Mesendoderm (in vitro differentiated cells): Measurements from ENCODE around the gene UPB1.
"Not testable (repeated sequence)": the region's sequence is repeated elsewhere in the genome, so short reads cannot be mapped to it uniquely, and the experiment has no call there.

Experiments
- DNase-seq: peaks from one replicate; pipeline ENCODE4 v3.0.0; 2013
- H2AK5ac ChIP-seq: 2 replicates; pipeline ENCODE4 v1.6.1; 2013; ENCODE audit warnings: low read length, inconsistent platforms
- H2BK120ac ChIP-seq: 2 replicates; pipeline ENCODE4 v1.6.1; 2013; ENCODE audit warnings: low read depth, mild to moderate bottlenecking, low read length, moderate library complexity, mixed read lengths
- H2BK15ac ChIP-seq: replicated peaks from 2 replicates; pipeline ENCODE4 v1.6.1; 2013; ENCODE audit warnings: low read depth, mild to moderate bottlenecking, moderate library complexity
- H2BK5ac ChIP-seq: 2 replicates; pipeline ENCODE4 v1.6.1; 2013; ENCODE audit warnings: low read length, inconsistent platforms
- H3K18ac ChIP-seq: 2 replicates; pipeline ENCODE4 v1.6.1; 2013; ENCODE audit warnings: mild to moderate bottlenecking, low read length, mixed read lengths
- H3K23ac ChIP-seq: one replicate; pipeline ENCODE4 v1.6.1; 2013; ENCODE audit warnings: low read length
- H3K27ac ChIP-seq: 2 replicates; pipeline ENCODE4 v1.5.1; 2013; ENCODE audit warnings: low read depth, mild to moderate bottlenecking, inconsistent platforms, low read length, moderate library complexity
- H3K27me3 ChIP-seq: 2 replicates; pipeline ENCODE4 v1.6.1; 2013; ENCODE audit warnings: low read length, control low read depth, mild to moderate bottlenecking, inconsistent platforms; ENCODE audit not compliant: insufficient read depth, poor library complexity
- H3K36me3 ChIP-seq: 2 replicates; pipeline ENCODE4 v1.6.1; 2013; ENCODE audit warnings: low read length, inconsistent platforms; ENCODE audit not compliant: control insufficient read depth, insufficient read depth
- H3K4ac ChIP-seq: one replicate; pipeline ENCODE4 v1.6.1; 2013; ENCODE audit warnings: low read depth, mild to moderate bottlenecking, low read length, moderate library complexity
- H3K4me1 ChIP-seq: 2 replicates; pipeline ENCODE4 v1.6.1; 2013; ENCODE audit warnings: low read depth, low read length, inconsistent platforms; ENCODE audit not compliant: control insufficient read depth
- H3K4me2 ChIP-seq: 2 replicates; pipeline ENCODE4 v1.6.1; 2013; ENCODE audit warnings: low read length
- H3K4me3 ChIP-seq: 2 replicates; pipeline ENCODE4 v1.5.1; 2013; ENCODE audit warnings: mild to moderate bottlenecking, low read length
- H3K56ac ChIP-seq: one replicate; pipeline ENCODE4 v1.6.1; 2013; ENCODE audit warnings: low read length
- H3K79me1 ChIP-seq: 2 replicates; pipeline ENCODE4 v1.6.1; 2013; ENCODE audit warnings: low read length, inconsistent platforms
- H3K79me2 ChIP-seq: 2 replicates; pipeline ENCODE4 v1.6.1; 2013; ENCODE audit warnings: mild to moderate bottlenecking, low read length; ENCODE audit not compliant: control insufficient read depth, insufficient read depth
- H3K9ac ChIP-seq: 2 replicates; pipeline ENCODE4 v1.6.1; 2013; ENCODE audit warnings: low read length, inconsistent platforms
- H4K5ac ChIP-seq: one replicate; pipeline ENCODE4 v1.6.1; 2013; ENCODE audit warnings: low read length
- H4K8ac ChIP-seq: one replicate; pipeline ENCODE4 v1.6.1; 2013; ENCODE audit warnings: low read depth, mild to moderate bottlenecking, control low read depth, low read length, moderate library complexity
- WGBS: extraction: QIAGEN DNeasy Blood & Tissue Kit; methylation state at CpG from one replicate; pipeline ENCODE4 v1.1.7; 2013; ENCODE audit warnings: low lambda C conversion rate, missing lambda C conversion rate; ENCODE audit not compliant: insufficient coverage; ENCODE audit errors: extremely low coverage; 5-methylcytosine and 5-hydroxymethylcytosine counted together

Gene UPB1

DNA sequence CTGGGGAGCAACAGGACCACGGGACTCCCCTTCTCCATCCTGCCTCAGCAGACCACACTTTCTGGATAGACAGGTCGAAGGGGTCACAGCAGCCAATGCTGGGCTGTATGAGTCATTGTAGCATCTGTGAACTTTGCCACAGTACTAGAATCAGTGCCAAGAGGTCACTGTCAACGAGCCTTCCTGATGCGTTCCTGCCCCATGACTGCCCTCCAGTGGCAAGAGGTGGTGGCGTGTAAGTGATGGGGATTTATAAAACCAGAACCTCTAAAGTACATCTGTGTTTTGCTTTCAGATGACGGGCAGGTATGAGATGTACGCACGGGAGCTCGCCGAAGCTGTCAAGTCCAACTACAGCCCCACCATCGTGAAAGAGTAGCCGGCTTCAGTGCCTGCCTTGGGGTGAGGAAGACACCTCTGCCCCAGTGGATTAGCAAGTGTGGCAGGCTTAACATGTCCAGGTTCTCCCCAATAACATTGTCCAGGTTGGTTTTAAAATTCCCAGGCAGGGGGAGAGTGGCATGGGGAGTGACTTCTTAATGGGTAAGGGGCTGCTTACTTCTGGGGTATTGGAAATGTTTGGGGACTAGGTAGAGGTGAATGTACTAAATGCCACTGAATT lies 30.4 kb downstream of the UPB1 start:
- Histone ChIP-seq H3K4me1 (peaks cover 2% of the 10 kb centered on the region), H3K23ac (no peak overlapping the region), H3K79me1 (no peaks in the 10 kb centered on the region), H3K36me3 (no peaks in the 10 kb centered on the region), H4K5ac (no peak overlapping the region), H3K4ac (no peak overlapping the region), H2BK120ac (no peak overlapping the region), H3K27me3 (no peaks in the 10 kb centered on the region), H3K79me2 (no peaks in the 10 kb centered on the region), H2BK5ac (no peak overlapping the region), H3K27ac (no peak overlapping the region), H2BK15ac (no peak overlapping the region), H4K8ac (no peak overlapping the region), H3K9ac (no peak overlapping the region), H2AK5ac (no peak overlapping the region), H3K18ac (no peak overlapping the region), H3K4me2 (no peak overlapping the region), H3K56ac (no peak overlapping the region), H3K4me3 (no peak overlapping the region)
- no CpG with 5 or more reads among the region's 12 CpGs for WGBS
- DNase-seq: peak; percentile 90

DNA sequence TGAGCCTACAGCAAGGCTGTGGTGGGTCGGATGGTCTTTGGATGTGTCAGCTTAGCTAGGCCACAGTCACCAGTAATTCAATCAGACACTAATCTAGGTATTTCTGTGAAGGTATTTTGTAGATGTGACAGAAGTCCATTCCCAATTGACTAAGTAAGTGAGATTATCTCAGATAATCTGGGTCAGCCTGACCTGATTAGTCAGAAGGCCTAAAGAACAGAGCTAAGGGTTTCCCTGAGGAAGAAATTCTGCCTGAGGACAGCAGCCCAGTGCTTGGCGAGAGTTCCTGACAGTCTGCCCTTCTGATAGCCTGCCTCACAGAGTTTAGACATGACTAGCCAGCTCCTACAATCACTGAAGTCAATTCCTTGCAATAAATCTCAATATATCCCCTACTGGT lies 31.1 kb downstream of the UPB1 start:
- no peak for DNase-seq
- Histone ChIP-seq H2BK5ac (no peak overlapping the region), H3K18ac (no peak overlapping the region), H2BK120ac (no peak overlapping the region), H3K79me1 (no peaks in the 10 kb centered on the region), H3K56ac (no peak overlapping the region), H3K36me3 (no peaks in the 10 kb centered on the region), H3K9ac (no peak overlapping the region), H3K4me1 (peaks cover 2% of the 10 kb centered on the region), H3K4ac (no peak overlapping the region), H3K79me2 (no peaks in the 10 kb centered on the region), H3K4me2 (no peak overlapping the region), H3K23ac (no peak overlapping the region), H4K8ac (no peak overlapping the region), H3K27ac (no peak overlapping the region), H3K27me3 (no peaks in the 10 kb centered on the region), H3K4me3 (no peak overlapping the region), H2BK15ac (no peak overlapping the region), H4K5ac (no peak overlapping the region), H2AK5ac (no peak overlapping the region)
- no CpG with 5 or more reads among the region's 2 CpGs for WGBS

DNA sequence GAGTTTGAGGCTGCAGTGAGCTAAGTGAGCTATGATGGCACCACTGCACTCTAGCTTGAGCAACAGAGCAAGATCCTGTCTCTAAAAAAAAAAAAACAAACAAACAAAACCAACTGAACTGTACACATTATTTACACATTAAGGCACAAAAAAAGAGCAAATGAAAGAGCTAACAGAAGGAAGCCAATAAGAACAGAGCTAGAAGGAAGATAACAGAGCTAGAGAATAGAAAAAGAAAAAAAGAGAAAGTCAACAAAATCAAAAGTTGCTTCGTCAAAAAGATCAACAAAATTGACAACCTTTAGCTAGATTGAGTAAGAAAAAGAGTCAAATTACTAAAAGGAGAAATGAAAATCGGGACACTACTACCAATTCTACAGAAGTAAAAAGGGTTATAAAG lies 34.8 kb downstream of the UPB1 start:
- Histone ChIP-seq H3K27me3 (no peaks in the 10 kb centered on the region), H3K23ac (no peak overlapping the region), H2BK5ac (no peak overlapping the region), H3K4me3 (no peak overlapping the region), H3K4ac (no peak overlapping the region), H2BK15ac (no peak overlapping the region), H3K79me1 (no peaks in the 10 kb centered on the region), H3K27ac (no peak overlapping the region), H4K8ac (no peak overlapping the region), H2AK5ac (no peak overlapping the region), H2BK120ac (no peak overlapping the region), H3K36me3 (no peaks in the 10 kb centered on the region), H3K4me2 (no peak overlapping the region), H3K56ac (no peak overlapping the region), H3K18ac (no peak overlapping the region), H3K9ac (no peak overlapping the region), H3K4me1 (no peaks in the 10 kb centered on the region), H3K79me2 (no peaks in the 10 kb centered on the region), H4K5ac (no peak overlapping the region)
- DNase-seq: no peak
- no CpG with 5 or more reads among the region's 2 CpGs for WGBS

DNA sequence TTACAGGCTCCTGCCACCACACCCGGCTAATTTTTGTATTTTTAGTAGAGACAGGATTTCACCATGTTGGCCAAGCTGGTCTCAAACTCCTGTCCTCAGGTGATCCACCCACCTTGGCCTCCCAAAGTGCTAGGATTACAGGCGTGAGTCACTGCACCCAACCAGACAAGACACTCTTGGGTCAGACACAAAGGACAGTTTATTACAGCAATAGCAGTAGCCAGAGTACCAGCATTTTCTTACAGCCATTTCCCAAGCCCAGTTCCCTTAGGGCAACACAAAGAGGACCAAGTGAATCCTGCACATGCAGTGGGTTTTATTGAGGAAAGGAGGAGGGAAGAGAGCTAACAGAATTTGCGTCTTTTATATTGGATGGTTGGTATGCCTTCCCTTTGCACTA lies 35.8 kb downstream of the UPB1 start:
- not testable (repeated sequence) for H2AK5ac ChIP-seq, H3K79me1 ChIP-seq, H3K4me1 ChIP-seq, H3K36me3 ChIP-seq, H2BK120ac ChIP-seq, H3K27ac ChIP-seq, H3K79me2 ChIP-seq, H3K9ac ChIP-seq, H3K27me3 ChIP-seq, H3K4me3 ChIP-seq, DNase-seq, H4K5ac ChIP-seq, H3K23ac ChIP-seq, H2BK5ac ChIP-seq, H3K56ac ChIP-seq, H3K4ac ChIP-seq, H3K4me2 ChIP-seq, H3K18ac ChIP-seq, H2BK15ac ChIP-seq, H4K8ac ChIP-seq
- no CpG with 5 or more reads among the region's 3 CpGs for WGBS

DNA sequence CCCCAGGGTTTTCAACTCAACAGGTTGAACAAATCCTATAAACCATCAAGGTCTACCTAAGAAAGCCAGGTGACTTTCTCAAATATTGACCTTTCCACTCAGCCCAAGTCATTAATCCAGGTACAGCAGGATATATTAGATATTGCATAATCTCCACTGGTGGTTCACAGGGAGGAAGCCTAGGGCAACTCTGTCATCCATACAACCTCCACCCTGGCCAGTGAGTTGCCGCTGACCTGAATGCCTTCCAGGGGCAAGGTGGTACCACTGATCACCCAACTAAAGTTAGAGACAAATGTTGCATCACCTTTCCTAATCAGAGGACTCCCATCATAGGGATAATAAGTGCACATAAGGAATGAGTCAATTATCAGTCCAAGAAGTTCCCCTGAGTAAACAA lies 36.9 kb downstream of the UPB1 start:
- H3K36me3 ChIP-seq: no peaks in the 10 kb centered on the region
- no peak overlapping the region for H3K4ac ChIP-seq
- no peaks in the 10 kb centered on the region for H3K4me1 ChIP-seq
- no peaks in the 10 kb centered on the region for H3K79me2 ChIP-seq
- H3K56ac ChIP-seq: no peak overlapping the region
- H2AK5ac ChIP-seq: no peak overlapping the region
- H3K9ac ChIP-seq: no peak overlapping the region
- no peak for DNase-seq
- no peak overlapping the region for H3K23ac ChIP-seq
- no peak overlapping the region for H4K8ac ChIP-seq
- no peak overlapping the region for H2BK5ac ChIP-seq
- H3K4me3 ChIP-seq: no peak overlapping the region
- H3K27ac ChIP-seq: no peak overlapping the region
- H3K18ac ChIP-seq: no peak overlapping the region
- H2BK120ac ChIP-seq: no peak overlapping the region
- H3K4me2 ChIP-seq: no peak overlapping the region
- H3K27me3 ChIP-seq: no peaks in the 10 kb centered on the region
- H3K79me1 ChIP-seq: no peaks in the 10 kb centered on the region
- H4K5ac ChIP-seq: no peak overlapping the region
- H2BK15ac ChIP-seq: no peak overlapping the region
- WGBS: no CpG with 5 or more reads among the region's 1 CpG

DNA sequence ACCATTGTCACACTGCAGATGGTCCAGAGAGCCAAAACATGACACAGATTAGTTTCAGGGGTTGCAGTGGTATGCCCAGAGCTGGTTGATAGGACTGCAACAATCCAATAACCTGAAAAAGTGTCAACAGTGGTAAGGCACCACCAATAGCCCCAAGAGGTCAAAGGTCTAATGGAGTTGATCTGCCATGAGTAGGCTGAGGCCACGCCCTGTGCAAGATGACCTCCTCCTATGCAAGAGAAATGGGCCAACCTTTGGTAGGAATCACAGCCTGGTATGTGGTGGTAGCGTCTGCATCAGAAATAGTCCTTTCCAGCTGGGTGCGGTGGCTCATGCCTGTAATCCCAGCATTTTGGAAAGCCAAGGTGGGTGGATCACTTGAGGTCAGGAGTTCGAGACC lies 40.2 kb downstream of the UPB1 start:
- Histone ChIP-seq H3K79me2 (no peaks in the 10 kb centered on the region), H3K79me1 (no peaks in the 10 kb centered on the region), H2BK15ac (no peak overlapping the region), H3K4me3 (no peak overlapping the region), H3K27ac (no peak overlapping the region), H3K9ac (no peak overlapping the region), H3K4ac (no peak overlapping the region), H3K4me1 (no peaks in the 10 kb centered on the region), H3K4me2 (no peak overlapping the region), H3K36me3 (no peaks in the 10 kb centered on the region), H2BK5ac (no peak overlapping the region), H3K27me3 (no peaks in the 10 kb centered on the region), H4K5ac (no peak overlapping the region), H4K8ac (no peak overlapping the region), H3K56ac (no peak overlapping the region), H3K18ac (no peak overlapping the region), H3K23ac (no peak overlapping the region), H2BK120ac (no peak overlapping the region), H2AK5ac (no peak overlapping the region)
- no CpG with 5 or more reads among the region's 4 CpGs for WGBS
- DNase-seq: no peak
